Measurements from ENCODE around the gene DNAJB2.

- TF ChIP-seq CTCF (conservative IDR thresholded peaks at IDR 0.05; ENCODE audit: low read length) = no peak
- no peak for TF ChIP-seq EZH2phosphoT487 (IDR thresholded peaks at IDR 0.05; ENCODE audit: borderline replicate concordance, low read depth, low read length)
These were observed 10.6 kb downstream of the DNAJB2 start for GRCh38 chr2:219289537-219290361.

Data from OCI-LY7 (cell line).